ENCODE data around the gene GAS2. TPM values are rescaled to one million over a fixed set of nuclear protein-coding genes. Genes with fewer than 3 reads are reported as not detected.

GAS2 gene
- polyA plus RNA-seq, 2 of the 4 experiments (the other 2 are of a cell fraction): 0.84 to 1.0 TPM

- 21% methylated on average over 4 of the region's 4 CpGs for WGBS (ENCODE audit: missing lambda C conversion rate)
- Histone ChIP-seq H3K9me3 (no peaks in the 10 kb centered on the region), H3K4me2 (no peak overlapping the region), H3K4me3 (no peak overlapping the region), H3K4me1 (0 out of 3 replicates have a peak, but pooled peaks cover 4% of the 10 kb centered on the region), H3K27ac (no peak overlapping the region)
- POLR2A ChIA-PET: no interaction called here
- TF ChIP-seq RCOR1 (IDR thresholded peaks at IDR 0.05; ENCODE audit: low read depth, low read length) (no peak), CBX8 (IDR thresholded peaks at IDR 0.05) (no peak), JUN (IDR thresholded peaks at IDR 0.05) (no peak)
- CTCF ChIA-PET: no interaction called here
- ATAC-seq: no peak
- no peak for FAIRE-seq
- no peak for DNase-seq (ENCODE audit: low read depth in 1 of 2, low spot score in 1 of 2)
Observed at GRCh38 chr11:22677153-22677903, 10.9 kb downstream of the GAS2 start.

- CTCF ChIA-PET: no interaction called here
- WGBS (ENCODE audit: missing lambda C conversion rate): 8% methylated on average over 2 of the region's 2 CpGs
- TF ChIP-seq USF2 (IDR thresholded peaks at IDR 0.05) (no peak), BHLHE40 (IDR thresholded peaks at IDR 0.05; ENCODE audit: low read depth, low read length) (no peak), TFCP2L1 (CRISPR knock-in tag; IDR thresholded peaks at IDR 0.05) (no peak), RARB (CRISPR knock-in tag; IDR thresholded peaks at IDR 0.05) (no peak), JUN (IDR thresholded peaks at IDR 0.05) (no peak), FOSB (CRISPR knock-in tag; IDR thresholded peaks at IDR 0.05) (no peak), HMGXB4 (CRISPR knock-in tag; IDR thresholded peaks at IDR 0.05; ENCODE audit: borderline replicate concordance) (no peak), HOXB5 (CRISPR knock-in tag; IDR thresholded peaks at IDR 0.05) (no peak), JUNB (IDR thresholded peaks at IDR 0.05) (no peak), SREBF2 (IDR thresholded peaks at IDR 0.05) (no peak), RAD21 (conservative IDR thresholded peaks at IDR 0.05 in 1 of 2, IDR thresholded peaks at IDR 0.05 in 1 of 2) (no peak), REST (IDR thresholded peaks at IDR 0.05) (no peak), POLR2A (IDR thresholded peaks at IDR 0.05; ENCODE audit: low read length) (no peak), CTCF (IDR thresholded peaks at IDR 0.05) (no peak), HOXA7 (CRISPR knock-in tag; IDR thresholded peaks at IDR 0.05) (no peak), MAX (IDR thresholded peaks at IDR 0.05) (no peak), EHF (CRISPR knock-in tag; IDR thresholded peaks at IDR 0.05) (no peak), ZNF302 (CRISPR knock-in tag; IDR thresholded peaks at IDR 0.05) (no peak), HES2 (IDR thresholded peaks at IDR 0.05) (no peak), HEYL (CRISPR knock-in tag; IDR thresholded peaks at IDR 0.05) (no peak)
- no peak for FAIRE-seq
- H3K4me1 ChIP-seq: no peaks in the 10 kb centered on the region
- H3K27ac ChIP-seq: no peak overlapping the region
- POLR2A ChIA-PET: no interaction called here
- peak in 1 of 2 experiments; percentile 19 for DNase-seq (ENCODE audit: low read depth in 1 of 2, low spot score in 1 of 2)
- no peaks in the 10 kb centered on the region for H3K9me3 ChIP-seq
- ATAC-seq: no peak
- H3K4me3 ChIP-seq: no peak overlapping the region
- no peak overlapping the region for H3K4me2 ChIP-seq
Observed at GRCh38 chr11:22680628-22681027, 14.2 kb downstream of the GAS2 start.

Data from A549 (cell line).